ENCODE measurements around the gene FIBCD1.

DNA sequence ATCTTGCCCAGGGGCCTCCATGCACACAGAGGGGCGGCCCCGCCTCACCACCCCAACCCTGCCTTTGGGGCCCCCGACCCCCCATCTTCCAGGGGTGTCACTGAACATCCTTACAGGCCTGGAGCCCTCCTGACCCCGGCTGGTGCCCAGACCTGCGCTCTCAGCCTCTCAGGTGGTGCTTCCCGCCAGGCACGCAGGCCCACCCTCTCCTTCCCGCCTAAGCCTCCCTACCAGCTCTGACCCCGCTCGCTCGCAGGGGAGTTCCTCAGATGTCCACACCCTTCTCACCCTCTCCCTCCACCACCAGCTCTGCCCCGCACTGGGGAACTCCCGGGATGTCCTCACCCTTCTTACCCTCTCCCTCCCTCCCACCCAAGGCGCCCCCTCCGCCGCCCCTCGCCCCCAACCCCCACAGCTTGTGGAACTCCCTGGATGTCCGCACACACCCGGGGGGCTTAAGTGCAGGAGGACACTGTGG is 30.1 kb downstream of the FIBCD1 start:
- TF ChIP-seq POLR2A (IDR thresholded peaks at IDR 0.05; ENCODE audit: low read depth, low read length): no peak
- no peak for TF ChIP-seq TAF1 (IDR thresholded peaks at IDR 0.05; ENCODE audit: low read depth, low read length)
